HG02973 (cell line): ENCODE measurements around the gene CTRL.
"Not testable (repeated sequence)": the region's sequence is repeated elsewhere in the genome, so short reads cannot be mapped to it uniquely, and the experiment has no call there.

Experiments
- ATAC-seq: cut with Tn5 transposase; IDR thresholded peaks from one replicate; pipeline ENCODE4 v1.9.1; 2021; ENCODE audit warnings: moderate library complexity; ENCODE audit not compliant: unreplicated experiment

CTRL gene

GRCh38 chr16:67924140-67924906 is 7.3 kb downstream of the CTRL start:
- no peak for ATAC-seq

GRCh38 chr16:67923414-67924116 is 8.1 kb downstream of the CTRL start:
- no peak for ATAC-seq

GRCh38 chr16:67922740-67923139 is 8.9 kb downstream of the CTRL start:
- no peak for ATAC-seq

GRCh38 chr16:67922221-67922620 is 9.4 kb downstream of the CTRL start:
- ATAC-seq: no peak

GRCh38 chr16:67919622-67920221 is 11.9 kb downstream of the CTRL start:
- no peak for ATAC-seq

- ATAC-seq: no peak
Measured at GRCh38 chr16:67917852-67918236, 13.8 kb downstream of the CTRL start.

- no peak for ATAC-seq
Measured at GRCh38 chr16:67917140-67917851, 14.4 kb downstream of the CTRL start.

GRCh38 chr16:67915831-67916723 is 15.6 kb downstream of the CTRL start:
- ATAC-seq: no peak

GRCh38 chr16:67915496-67915769 is 16.2 kb downstream of the CTRL start:
- ATAC-seq: not testable (repeated sequence)

- no peak for ATAC-seq
Measured at GRCh38 chr16:67914758-67915495, 16.7 kb downstream of the CTRL start.

- no peak for ATAC-seq
Measured at GRCh38 chr16:67910158-67910557, 21.5 kb downstream of the CTRL start.

- ATAC-seq: no peak
Measured at GRCh38 chr16:67909056-67909742, 22.5 kb downstream of the CTRL start.

- ATAC-seq: no peak
Measured at GRCh38 chr16:67907397-67908180, 24.1 kb downstream of the CTRL start.

- no peak for ATAC-seq
Measured at GRCh38 chr16:67902831-67903230, 28.8 kb downstream of the CTRL start.

- no peak for ATAC-seq
Measured at GRCh38 chr16:67901734-67902133, 29.9 kb downstream of the CTRL start.

GRCh38 chr16:67897231-67897630 is 34.4 kb downstream of the CTRL start:
- no peak for ATAC-seq

- ATAC-seq: no peak
Measured at GRCh38 chr16:67893743-67894399, 37.8 kb downstream of the CTRL start.
